Neural progenitor cell (in vitro differentiated cells): ENCODE results near the gene KCNJ16. TPM values are rescaled to one million over a fixed set of nuclear protein-coding genes. Genes with fewer than 3 reads are reported as not detected.

Experiments used
- DNase-seq: peaks from one replicate; pipeline ENCODE4 v3.0.0-alpha.2; 2016; ENCODE audit warnings: low spot score
- H2AFZ ChIP-seq: fragments of 200-600 bp; sonication (generic); replicated peaks from 2 replicates; pipeline ENCODE4 v1.6.1; 2016; ENCODE audit warnings: antibody characterized with exemption
- H3F3A ChIP-seq: fragments of 200-600 bp; sonication (generic); 2 replicates; pipeline ENCODE4 v1.6.1; 2016; ENCODE audit warnings: antibody characterized with exemption, low read depth
- H3K27ac ChIP-seq: fragments of 200-600 bp; sonication (generic); 2 replicates; pipeline ENCODE4 v1.5.1; 2016; ENCODE audit warnings: mild to moderate bottlenecking
- H3K27me3 ChIP-seq: fragments of 200-600 bp; sonication (generic); 2 replicates; pipeline ENCODE4 v1.6.1; 2016; ENCODE audit warnings: mild to moderate bottlenecking, moderate library complexity
- H3K36me3 ChIP-seq: fragments of 200-600 bp; sonication (generic); 2 replicates; pipeline ENCODE4 v1.5.1; 2016
- H3K4me1 ChIP-seq: fragments of 200-600 bp; sonication (generic); 2 replicates; pipeline ENCODE4 v1.6.1; 2016; ENCODE audit warnings: mixed run types
- H3K4me2 ChIP-seq: fragments of 200-600 bp; sonication (generic); 2 replicates; pipeline ENCODE4 v1.6.1; 2016
- H3K4me3 ChIP-seq: fragments of 200-600 bp; sonication (generic); 2 replicates; pipeline ENCODE4 v1.5.1; 2016
- H3K79me2 ChIP-seq: fragments of 200-600 bp; sonication (generic); 2 replicates; pipeline ENCODE4 v1.6.1; 2016; ENCODE audit warnings: low read depth
- H3K9ac ChIP-seq: fragments of 200-600 bp; sonication (generic); 2 replicates; pipeline ENCODE4 v1.6.1; 2016
- H3K9me3 ChIP-seq: fragments of 200-600 bp; sonication (generic); 2 replicates; pipeline ENCODE4 v1.5.1; 2016; ENCODE audit warnings: low read depth
- H4K20me1 ChIP-seq: fragments of 200-600 bp; sonication (generic); 2 replicates; pipeline ENCODE4 v1.6.1; 2016; ENCODE audit warnings: low read depth
- H3K27ac Mint-ChIP-seq: 3 replicates; pipeline ENCODE4 v1.8.0; 2021; ENCODE audit warnings: mixed read lengths
- H3K27me3 Mint-ChIP-seq: 2 replicates; pipeline ENCODE4 v1.8.0; 2022; ENCODE audit warnings: low read depth, mild to moderate bottlenecking, inconsistent platforms, moderate library complexity, mixed read lengths; ENCODE audit not compliant: insufficient read depth
- H3K36me3 Mint-ChIP-seq: 3 replicates; pipeline ENCODE4 v1.8.0; 2021; ENCODE audit warnings: mixed read lengths
- H3K4me1 Mint-ChIP-seq: 3 replicates; pipeline ENCODE4 v1.8.0; 2021; ENCODE audit warnings: mixed read lengths
- H3K4me3 Mint-ChIP-seq: 3 replicates; pipeline ENCODE4 v1.8.0; 2021; ENCODE audit warnings: mild to moderate bottlenecking, moderate library complexity, mixed read lengths
- H3K9me3 Mint-ChIP-seq: 3 replicates; pipeline ENCODE4 v1.8.0; 2020; ENCODE audit warnings: mixed read lengths
- EZH2 ChIP-seq: fragments of 200-600 bp; sonication (generic); IDR thresholded peaks from 2 replicates; pipeline ENCODE4 v1.6.1; 2017; ENCODE audit warnings: antibody characterized with exemption, mild to moderate bottlenecking, moderate library complexity
- EZH2phosphoT487 ChIP-seq: fragments of 200-600 bp; sonication (generic); IDR thresholded peaks from 2 replicates; pipeline ENCODE4 v1.6.1; 2017; ENCODE audit warnings: antibody characterized with exemption
- total RNA-seq: library from RNA; depleted of rRNA; stranded (reverse); fragments of >200 nt; gene quantifications from 2 replicates; pipeline ENCODE4 v1.2.3, GENCODE V29; 2015; ENCODE audit warnings: low replicate concordance
- TF ChIP-seq, protein P1 (sequence below): fragments of 200-600 bp; sonication (generic); IDR thresholded peaks from 2 replicates; pipeline ENCODE4 v1.5.1; 2017; ENCODE audit warnings: antibody characterized with exemption, mild to moderate bottlenecking

Gene KCNJ16
- total RNA-seq, 1 donor from 2014 or later, result not detected

DNA sequence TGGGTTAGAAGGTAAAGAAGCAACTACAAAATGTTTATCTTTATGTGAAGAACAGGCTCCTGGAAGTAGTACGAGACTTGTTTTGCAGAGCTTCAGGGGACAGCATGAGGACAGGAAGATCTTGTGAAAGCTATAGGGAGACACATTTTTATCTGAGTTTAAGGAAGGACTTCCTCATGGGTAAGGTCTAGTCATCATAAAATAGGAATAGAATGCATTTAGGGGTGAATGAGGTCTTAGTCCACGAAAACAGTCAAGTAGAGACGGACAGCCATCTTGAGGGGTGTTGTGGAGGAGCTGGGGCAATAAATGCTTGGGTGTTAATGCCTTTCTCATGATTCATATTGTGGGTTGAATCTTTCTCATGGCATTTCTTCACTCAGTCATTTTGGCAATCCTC is 24.3 kb downstream of the KCNJ16 start:
- Mint-ChIP-seq H3K9me3 (no peaks in the 10 kb centered on the region), H3K4me1 (peaks cover 1% of the 10 kb centered on the region), H3K27ac (no peak overlapping the region), H3K27me3 (peaks cover 4% of the 10 kb centered on the region), H3K36me3 (no peaks in the 10 kb centered on the region), H3K4me3 (no peak overlapping the region)
- Histone ChIP-seq H3K36me3 (no peaks in the 10 kb centered on the region), H3K9ac (no peak overlapping the region), H3K9me3 (no peaks in the 10 kb centered on the region), H3K4me2 (no peak overlapping the region), H2AFZ (no peak overlapping the region), H3K27ac (no peak overlapping the region), H3K4me1 (no peaks in the 10 kb centered on the region), H3F3A (no peaks in the 10 kb centered on the region), H3K79me2 (no peaks in the 10 kb centered on the region), H3K27me3 (no peaks in the 10 kb centered on the region), H4K20me1 (no peaks in the 10 kb centered on the region), H3K4me3 (no peak overlapping the region)
- no peak for DNase-seq
- TF ChIP-seq EZH2 (no peak), EZH2phosphoT487 (no peak)
- TF ChIP-seq, protein P1, sequence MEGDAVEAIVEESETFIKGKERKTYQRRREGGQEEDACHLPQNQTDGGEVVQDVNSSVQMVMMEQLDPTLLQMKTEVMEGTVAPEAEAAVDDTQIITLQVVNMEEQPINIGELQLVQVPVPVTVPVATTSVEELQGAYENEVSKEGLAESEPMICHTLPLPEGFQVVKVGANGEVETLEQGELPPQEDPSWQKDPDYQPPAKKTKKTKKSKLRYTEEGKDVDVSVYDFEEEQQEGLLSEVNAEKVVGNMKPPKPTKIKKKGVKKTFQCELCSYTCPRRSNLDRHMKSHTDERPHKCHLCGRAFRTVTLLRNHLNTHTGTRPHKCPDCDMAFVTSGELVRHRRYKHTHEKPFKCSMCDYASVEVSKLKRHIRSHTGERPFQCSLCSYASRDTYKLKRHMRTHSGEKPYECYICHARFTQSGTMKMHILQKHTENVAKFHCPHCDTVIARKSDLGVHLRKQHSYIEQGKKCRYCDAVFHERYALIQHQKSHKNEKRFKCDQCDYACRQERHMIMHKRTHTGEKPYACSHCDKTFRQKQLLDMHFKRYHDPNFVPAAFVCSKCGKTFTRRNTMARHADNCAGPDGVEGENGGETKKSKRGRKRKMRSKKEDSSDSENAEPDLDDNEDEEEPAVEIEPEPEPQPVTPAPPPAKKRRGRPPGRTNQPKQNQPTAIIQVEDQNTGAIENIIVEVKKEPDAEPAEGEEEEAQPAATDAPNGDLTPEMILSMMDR, result no peak

DNA sequence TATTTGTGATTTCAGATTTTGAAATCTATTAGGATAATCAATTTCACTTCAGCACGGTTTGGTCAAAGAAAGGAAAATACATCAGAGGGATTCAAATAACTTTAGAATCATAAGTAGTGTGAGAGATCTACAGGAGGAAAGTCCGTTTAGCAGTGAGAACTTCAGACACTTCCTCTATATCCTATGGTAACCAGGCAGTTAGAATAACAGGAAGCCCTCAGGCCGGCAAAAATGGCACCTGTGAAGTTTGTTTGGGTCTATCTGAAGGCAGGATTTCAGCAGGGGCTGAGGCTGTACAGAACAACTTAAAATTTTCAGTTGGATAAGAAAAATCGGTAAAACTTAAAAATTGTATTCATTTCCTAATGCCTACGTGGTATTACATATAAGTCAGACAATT is 24.9 kb downstream of the KCNJ16 start:
- Histone ChIP-seq H3K9me3 (no peaks in the 10 kb centered on the region), H3K4me3 (no peak overlapping the region), H3K27ac (no peak overlapping the region), H3K36me3 (no peaks in the 10 kb centered on the region), H3K9ac (no peak overlapping the region), H2AFZ (no peak overlapping the region), H3K4me2 (no peak overlapping the region), H3K27me3 (no peaks in the 10 kb centered on the region), H4K20me1 (no peaks in the 10 kb centered on the region), H3K4me1 (no peaks in the 10 kb centered on the region), H3K79me2 (no peaks in the 10 kb centered on the region), H3F3A (no peaks in the 10 kb centered on the region)
- Mint-ChIP-seq H3K27ac (no peak overlapping the region), H3K4me3 (no peak overlapping the region), H3K27me3 (peaks cover 4% of the 10 kb centered on the region), H3K36me3 (no peaks in the 10 kb centered on the region), H3K9me3 (no peaks in the 10 kb centered on the region), H3K4me1 (peaks cover 6% of the 10 kb centered on the region)
- TF ChIP-seq EZH2phosphoT487 (no peak), EZH2 (no peak)
- TF ChIP-seq, protein P1, result no peak
- DNase-seq, result no peak

DNA sequence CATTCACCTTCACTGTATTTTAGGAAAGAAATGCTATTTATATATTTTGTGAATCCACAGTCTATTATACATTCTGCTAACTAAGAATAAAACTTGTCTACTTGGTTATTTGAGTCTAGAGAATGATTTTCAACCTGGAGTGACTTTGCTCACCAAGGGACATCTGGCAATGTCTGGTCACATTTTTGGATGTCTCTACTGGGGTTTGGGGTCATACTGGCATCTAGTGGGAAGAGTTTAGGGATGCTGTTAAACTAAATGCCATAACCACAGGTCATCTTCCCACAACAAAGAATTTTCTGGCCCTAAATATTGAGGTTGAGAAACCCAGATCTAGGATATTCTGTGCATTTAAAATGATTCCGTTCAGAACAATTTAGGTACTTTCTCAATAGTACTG is 26.0 kb downstream of the KCNJ16 start:
- H3K36me3 Mint-ChIP-seq, result no peaks in the 10 kb centered on the region
- H4K20me1 ChIP-seq, result no peaks in the 10 kb centered on the region
- H3K4me3 ChIP-seq, result no peak overlapping the region
- no peaks in the 10 kb centered on the region for H3K36me3 ChIP-seq
- H2AFZ ChIP-seq, result no peak overlapping the region
- H3K27ac Mint-ChIP-seq, result no peak overlapping the region
- no peak overlapping the region for H3K27ac ChIP-seq
- H3F3A ChIP-seq, result no peaks in the 10 kb centered on the region
- H3K9me3 ChIP-seq, result no peaks in the 10 kb centered on the region
- no peak overlapping the region for H3K9ac ChIP-seq
- H3K4me1 Mint-ChIP-seq, result peaks cover 11% of the 10 kb centered on the region
- no peak overlapping the region for H3K4me3 Mint-ChIP-seq
- no peaks in the 10 kb centered on the region for H3K79me2 ChIP-seq
- peaks cover 4% of the 10 kb centered on the region for H3K27me3 Mint-ChIP-seq
- H3K9me3 Mint-ChIP-seq, result no peaks in the 10 kb centered on the region
- H3K4me2 ChIP-seq, result no peak overlapping the region
- H3K27me3 ChIP-seq, result no peaks in the 10 kb centered on the region
- H3K4me1 ChIP-seq, result no peaks in the 10 kb centered on the region
- no peak for DNase-seq
- TF ChIP-seq, protein P1, result peak; percentile 15
- TF ChIP-seq EZH2phosphoT487, result no peak
- TF ChIP-seq EZH2, result no peak

DNA sequence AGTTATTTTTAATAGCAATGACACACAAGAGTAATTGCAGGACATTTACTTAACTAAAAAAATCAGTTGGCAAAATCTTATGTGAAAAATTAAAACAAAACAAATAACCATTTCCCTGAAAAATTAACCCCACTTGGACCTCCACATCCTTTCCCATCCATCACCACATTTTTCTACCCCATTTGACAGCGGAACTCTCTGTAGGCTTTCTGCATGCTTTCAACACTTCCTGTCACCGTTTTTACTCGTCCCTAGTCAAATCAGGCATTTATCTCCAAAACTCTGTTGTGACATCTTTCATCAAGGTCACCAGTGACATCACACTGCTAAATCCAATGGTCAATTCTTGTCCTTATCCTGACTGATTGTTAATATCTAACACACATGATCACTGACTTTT is 27.5 kb downstream of the KCNJ16 start:
- Histone ChIP-seq H3F3A (no peaks in the 10 kb centered on the region), H3K4me2 (no peak overlapping the region), H3K79me2 (no peaks in the 10 kb centered on the region), H3K36me3 (no peaks in the 10 kb centered on the region), H3K27me3 (no peaks in the 10 kb centered on the region), H3K9me3 (no peaks in the 10 kb centered on the region), H3K4me3 (no peak overlapping the region), H3K9ac (no peak overlapping the region), H3K27ac (no peak overlapping the region), H2AFZ (no peak overlapping the region), H4K20me1 (no peaks in the 10 kb centered on the region), H3K4me1 (no peaks in the 10 kb centered on the region)
- no peak for DNase-seq
- Mint-ChIP-seq H3K9me3 (no peaks in the 10 kb centered on the region), H3K4me1 (peaks cover 11% of the 10 kb centered on the region), H3K27me3 (peaks cover 4% of the 10 kb centered on the region), H3K4me3 (no peak overlapping the region), H3K27ac (no peak overlapping the region), H3K36me3 (no peaks in the 10 kb centered on the region)
- no peak for TF ChIP-seq EZH2
- TF ChIP-seq, protein P1, result no peak
- no peak for TF ChIP-seq EZH2phosphoT487
